Skin epidermis (tissue), 12 donors: ENCODE results near the gene SGSH.

ENCODE experiments used
- H3K27ac ChIP-seq, 21 experiments: fragments of 200-600 bp; sonication (generic) in 11 of 21; one replicate each; pipeline ENCODE4 v1.5.0; 2020; ENCODE audit warnings: mild to moderate bottlenecking in 3 of 21, inconsistent platforms in 2 of 21, moderate library complexity in 2 of 21
- H3K4me3 ChIP-seq, 7 experiments: fragments of 200-600 bp; sonication (generic) in 2 of 7; one replicate each; pipeline ENCODE4 v1.5.0; 2020; ENCODE audit warnings: inconsistent platforms in 2 of 7, mild to moderate bottlenecking in 2 of 7, moderate library complexity in 1 of 7

The SGSH gene

DNA sequence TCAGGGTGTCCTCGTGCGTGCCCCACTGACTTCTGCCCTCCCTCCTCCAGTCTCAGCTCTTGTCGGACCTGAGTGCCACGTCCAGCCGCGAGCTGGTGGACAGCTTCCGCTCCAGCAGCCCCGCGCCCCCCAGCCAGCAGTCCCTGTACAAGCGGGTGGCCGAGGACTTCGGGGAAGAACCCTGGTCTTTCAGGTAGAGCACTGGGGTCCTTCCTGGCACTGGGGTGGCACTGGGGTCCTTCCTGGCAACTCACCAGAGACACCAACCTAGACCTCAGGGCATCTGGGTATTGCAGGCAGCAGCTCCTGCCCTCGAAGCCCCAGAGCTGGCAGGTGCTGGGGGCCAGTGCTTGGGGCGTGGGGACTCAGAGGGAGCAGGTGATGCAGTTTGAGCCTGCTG lies 25.0 kb downstream of the SGSH start:
- no peak overlapping the region for H3K27ac ChIP-seq
- H3K4me3 ChIP-seq: no peak overlapping the region

DNA sequence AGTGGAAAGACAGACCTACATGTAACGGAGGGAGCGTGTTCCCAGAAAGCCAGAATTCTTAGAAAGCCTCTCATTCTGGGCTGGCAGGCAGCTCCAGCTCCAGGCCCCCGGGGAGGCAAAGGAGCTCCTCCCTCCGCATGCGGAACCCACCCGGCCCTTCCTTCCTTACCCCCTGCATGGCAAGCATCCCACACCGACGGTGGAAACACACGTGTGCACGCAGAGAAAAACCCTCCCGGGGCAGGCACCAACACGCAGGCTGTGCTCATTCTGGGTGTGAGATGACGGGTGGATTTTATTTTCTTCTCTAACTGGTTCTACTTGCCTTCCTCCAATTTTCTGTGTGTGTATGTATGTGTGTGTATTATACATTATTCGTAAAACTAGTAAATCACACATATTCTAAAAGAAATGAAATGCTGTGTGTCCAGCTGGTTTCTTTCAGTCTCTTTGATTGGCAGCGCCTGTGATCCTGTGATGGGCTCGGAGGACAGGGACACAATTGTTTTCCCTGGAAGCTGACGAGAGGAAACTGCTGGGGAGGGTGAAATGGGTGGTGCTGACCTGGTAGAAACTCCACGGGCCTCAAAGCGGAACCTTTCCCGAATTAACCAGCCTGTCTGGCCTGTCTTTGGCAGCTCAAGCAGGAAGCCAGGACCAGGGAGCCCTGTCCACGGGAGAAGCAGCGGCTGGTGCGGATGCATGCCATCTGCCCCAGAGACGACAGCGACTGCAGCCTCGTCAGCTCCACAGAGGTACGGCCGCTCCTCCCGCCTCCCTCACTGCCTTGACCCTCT lies 28.1 kb downstream of the SGSH start:
- peak overlapping the region in 19 of 21 experiments; percentile 28 to 87 (median 72) for H3K27ac ChIP-seq
- peak overlapping the region in 1 of 7 experiments; percentile 1 for H3K4me3 ChIP-seq

DNA sequence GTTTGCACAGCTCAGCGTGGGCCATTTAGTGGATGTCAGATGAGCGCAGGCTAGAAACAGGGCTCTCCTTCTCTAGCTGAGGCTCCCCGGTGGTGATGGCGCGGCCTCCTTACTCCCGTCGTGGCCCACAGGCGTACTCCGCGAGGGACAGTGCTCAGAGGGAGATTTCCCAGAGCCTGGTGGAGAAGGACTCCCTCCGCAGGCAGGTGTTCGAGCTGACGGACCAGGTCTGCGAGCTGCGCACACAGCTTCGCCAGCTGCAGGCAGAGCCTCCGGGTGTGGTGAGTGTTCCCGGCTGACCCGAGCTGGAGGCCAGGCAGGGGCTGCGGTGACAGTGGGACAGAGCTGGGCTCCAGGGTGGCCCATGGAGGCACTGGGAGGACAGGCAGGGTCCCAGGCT lies 28.9 kb downstream of the SGSH start:
- Histone ChIP-seq H3K4me3 (no peak overlapping the region), H3K27ac (peak overlapping the region in 7 of 21 experiments; percentile 28 to 87 (median 74))

DNA sequence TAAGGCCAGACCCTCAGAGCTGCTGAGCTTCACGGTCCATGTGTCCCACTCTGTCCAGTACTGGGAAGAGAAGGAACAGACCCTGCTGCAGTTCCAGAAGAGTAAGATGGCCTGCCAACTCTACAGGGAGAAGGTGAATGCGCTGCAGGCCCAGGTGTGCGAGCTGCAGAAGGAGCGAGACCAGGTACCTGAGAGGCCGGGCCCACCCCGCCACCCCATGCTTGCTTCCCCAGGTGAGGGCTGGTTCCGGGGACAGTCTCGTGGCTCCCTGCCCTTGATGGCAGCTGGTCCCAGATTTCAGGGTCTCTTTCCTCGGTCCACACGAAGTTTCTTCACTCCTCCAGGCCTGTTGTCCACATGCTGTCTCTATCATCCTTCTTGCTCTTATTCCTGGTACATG lies 29.4 kb downstream of the SGSH start:
- peak overlapping the region in 1 of 21 experiments; percentile 76 for H3K27ac ChIP-seq
- no peak overlapping the region for H3K4me3 ChIP-seq

DNA sequence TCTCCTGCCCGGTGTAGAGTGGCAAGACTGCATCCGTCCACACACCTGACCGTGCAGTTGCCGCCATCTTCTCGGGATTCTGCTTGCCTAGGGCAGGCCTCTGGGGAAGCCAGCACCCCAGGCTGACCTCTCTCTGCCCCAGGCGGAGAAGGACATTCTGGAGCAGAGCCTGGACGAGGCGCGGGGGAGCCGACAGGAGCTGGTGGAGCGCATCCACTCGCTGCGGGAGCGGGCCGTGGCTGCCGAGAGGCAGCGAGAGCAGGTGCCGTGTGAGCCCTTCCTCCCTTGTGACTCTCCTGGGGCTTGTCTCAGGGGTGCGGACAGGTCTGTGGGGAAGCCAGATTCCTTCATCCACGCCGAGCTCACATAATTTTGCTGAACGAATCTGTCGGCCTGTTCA lies 30.5 kb downstream of the SGSH start:
- Histone ChIP-seq H3K27ac (no peak overlapping the region), H3K4me3 (no peak overlapping the region)

DNA sequence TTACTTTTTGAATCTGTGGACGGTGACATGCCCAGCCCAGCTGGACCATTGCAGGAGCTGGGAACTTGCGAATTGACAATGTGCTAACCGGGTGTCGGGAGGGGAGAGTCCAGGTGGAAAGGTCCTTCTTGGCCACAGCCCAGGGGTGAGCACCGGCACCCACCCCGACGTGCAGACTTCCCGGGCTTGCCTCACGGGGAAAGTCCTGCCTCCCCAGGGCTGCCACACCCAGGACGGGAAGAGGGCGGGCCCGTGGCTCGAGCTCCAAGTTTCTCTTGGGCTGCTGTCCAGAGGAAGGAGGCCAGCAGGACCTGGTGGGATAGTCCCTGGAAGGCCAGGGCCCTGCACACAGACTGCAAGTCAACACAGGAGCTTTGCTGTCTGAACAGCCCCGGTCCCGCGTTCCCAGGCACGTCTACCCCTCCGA lies 32.6 kb downstream of the SGSH start:
- H3K4me3 ChIP-seq: peak overlapping the region in 3 of 7 experiments; percentile 4 to 14 (median 5)
- H3K27ac ChIP-seq: peak overlapping the region in 20 of 21 experiments; percentile 10 to 78 (median 60)

DNA sequence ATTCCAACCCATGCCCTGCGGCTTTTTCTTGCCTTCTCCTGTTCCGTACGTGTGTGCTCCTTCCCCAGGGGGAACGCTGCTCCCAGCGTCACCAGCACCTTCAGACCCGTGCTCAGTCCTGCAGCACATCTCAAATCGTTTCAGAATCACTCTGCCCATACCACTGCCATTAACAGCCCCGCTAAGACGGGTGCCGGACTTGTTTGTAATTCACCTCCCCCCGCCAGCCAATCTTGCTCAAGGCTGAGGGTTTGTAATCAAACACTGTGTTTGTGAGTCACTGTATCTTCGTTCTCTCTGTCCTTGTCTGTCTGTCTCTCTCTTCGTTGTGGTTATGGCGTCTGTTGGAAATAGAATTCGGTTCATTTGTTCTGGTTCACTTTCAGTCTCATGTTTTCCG lies 33.0 kb downstream of the SGSH start:
- peak overlapping the region in 20 of 21 experiments; percentile 10 to 78 (median 60) for H3K27ac ChIP-seq
- peak overlapping the region in 3 of 7 experiments; percentile 4 to 14 (median 5) for H3K4me3 ChIP-seq

DNA sequence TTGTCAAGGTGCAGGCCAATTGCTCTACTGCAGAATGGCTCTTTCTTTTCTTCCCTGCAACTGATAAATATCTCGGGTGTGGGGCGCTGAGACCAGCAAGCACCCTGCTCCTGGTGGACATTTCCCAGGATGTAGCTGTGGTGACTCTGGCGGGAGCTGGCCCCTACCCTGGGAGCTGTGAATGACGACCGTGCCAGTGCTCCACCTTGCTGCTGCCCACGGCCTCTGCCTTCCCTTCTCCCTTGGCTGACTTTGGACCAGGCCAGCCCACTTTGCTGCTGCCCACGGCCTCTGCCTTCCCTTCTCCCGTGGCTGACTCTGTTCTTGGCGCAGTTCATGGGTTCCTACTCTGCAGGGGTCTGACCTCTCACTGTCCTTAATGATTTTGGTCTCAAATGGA lies 34.2 kb downstream of the SGSH start:
- no peak overlapping the region for H3K4me3 ChIP-seq
- no peak overlapping the region for H3K27ac ChIP-seq

DNA sequence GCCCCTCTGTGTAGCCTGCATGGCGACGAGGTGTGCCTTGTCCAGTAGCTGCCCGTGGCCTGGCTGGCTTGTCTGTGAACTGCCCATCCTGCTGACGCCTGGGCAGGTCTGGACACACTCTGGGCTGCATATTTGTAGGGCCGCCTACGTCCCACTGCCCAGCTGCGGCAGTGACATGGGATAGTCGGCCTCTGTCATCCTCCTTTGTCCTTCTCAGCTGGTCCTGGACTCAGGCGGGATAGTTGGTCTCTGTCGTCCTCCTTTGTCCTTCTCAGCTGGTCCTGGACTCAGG lies 35.8 kb downstream of the SGSH start:
- no peak overlapping the region for H3K27ac ChIP-seq
- H3K4me3 ChIP-seq: no peak overlapping the region

DNA sequence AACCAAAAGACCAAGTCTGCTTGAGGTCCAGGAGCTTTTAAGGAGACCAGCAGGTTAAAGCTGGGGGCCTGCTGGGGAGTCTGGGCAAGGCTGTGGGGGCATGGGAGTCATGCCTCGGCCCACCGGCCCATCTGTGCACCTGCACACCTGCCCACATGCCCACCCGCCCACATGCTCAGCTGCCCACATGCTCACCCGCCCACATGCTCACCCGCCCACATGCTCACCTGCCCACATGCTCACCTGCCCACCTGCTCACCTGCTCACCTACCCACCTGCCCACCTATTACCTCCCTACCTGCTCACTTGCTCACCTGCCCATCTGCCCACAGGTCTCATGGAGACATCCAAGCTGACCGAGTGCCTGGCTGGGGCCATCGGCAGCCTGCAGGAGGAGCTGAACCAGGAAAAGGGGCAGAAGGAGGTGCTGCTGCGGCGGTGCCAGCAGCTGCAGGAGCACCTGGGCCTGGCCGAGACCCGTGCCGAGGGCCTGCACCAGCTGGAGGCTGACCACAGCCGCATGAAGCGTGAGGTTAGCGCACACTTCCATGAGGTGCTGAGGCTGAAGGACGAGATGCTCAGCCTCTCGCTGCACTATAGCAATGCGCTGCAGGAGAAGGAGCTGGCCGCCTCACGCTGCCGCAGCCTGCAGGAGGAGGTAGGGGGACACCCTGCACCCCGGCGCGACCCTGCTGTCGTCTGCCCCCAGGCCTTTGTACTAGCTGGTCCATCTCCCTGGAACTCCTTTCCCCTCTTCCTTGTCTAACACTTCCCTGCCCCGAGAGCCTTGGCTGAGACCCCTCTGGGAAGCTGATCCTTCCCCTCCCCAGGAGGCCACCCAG lies 36.3 kb downstream of the SGSH start:
- no peak overlapping the region for H3K27ac ChIP-seq
- no peak overlapping the region for H3K4me3 ChIP-seq

DNA sequence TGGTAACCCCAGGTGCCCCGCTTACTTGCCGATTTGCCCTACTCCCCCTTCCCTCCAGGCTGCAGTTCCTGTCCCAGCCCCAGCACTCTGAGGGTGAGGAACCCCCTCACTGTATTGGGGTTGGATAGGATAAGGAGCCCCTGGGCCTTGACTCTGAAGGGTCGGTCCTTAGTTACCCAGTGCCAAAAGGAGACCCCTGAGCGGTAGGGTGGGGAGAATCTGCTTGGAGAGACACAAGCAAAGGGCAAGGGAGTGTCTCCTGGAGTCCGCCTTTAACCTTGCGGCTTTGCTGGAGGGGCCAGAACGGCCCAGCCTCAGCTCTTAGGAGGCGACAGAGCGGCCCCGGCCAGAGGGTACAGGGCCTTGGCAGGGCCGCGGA lies 37.3 kb downstream of the SGSH start:
- H3K4me3 ChIP-seq: no peak overlapping the region
- no peak overlapping the region for H3K27ac ChIP-seq

DNA sequence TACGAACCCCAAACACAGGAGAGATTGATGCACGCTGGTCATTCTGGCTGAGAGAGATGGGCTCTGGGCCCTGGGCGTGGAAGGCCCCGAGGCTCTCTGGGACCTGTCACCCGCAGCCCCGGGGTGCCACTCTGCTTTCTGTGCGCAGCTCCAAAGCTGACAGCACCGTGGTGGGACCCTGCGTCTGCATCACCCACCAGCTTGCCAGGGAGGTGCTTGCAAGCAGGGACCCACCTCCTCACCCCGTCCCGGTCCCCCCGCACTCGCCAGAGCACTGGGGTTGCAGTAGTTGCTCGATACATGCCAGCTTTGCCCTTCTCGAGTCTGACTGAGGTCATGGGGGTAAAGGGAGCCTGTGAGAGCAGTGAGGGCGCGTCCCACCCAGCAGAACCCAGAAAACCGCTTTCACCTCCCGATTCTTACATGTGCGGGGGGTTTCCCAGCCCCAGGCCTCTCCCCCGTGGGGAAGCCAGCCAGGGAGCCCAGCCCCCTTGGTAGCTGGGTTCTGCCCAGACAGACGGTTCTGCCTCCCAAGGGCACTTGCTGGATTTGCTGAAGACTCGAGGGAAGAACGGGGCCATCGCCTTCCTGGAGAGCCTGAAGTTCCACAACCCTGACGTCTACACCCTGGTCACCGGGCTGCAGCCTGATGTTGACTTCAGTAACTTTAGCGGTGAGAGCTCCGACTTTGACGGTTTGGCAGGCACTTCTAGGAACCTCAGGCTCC lies 37.9 kb downstream of the SGSH start:
- Histone ChIP-seq H3K4me3 (no peak overlapping the region), H3K27ac (no peak overlapping the region)

DNA sequence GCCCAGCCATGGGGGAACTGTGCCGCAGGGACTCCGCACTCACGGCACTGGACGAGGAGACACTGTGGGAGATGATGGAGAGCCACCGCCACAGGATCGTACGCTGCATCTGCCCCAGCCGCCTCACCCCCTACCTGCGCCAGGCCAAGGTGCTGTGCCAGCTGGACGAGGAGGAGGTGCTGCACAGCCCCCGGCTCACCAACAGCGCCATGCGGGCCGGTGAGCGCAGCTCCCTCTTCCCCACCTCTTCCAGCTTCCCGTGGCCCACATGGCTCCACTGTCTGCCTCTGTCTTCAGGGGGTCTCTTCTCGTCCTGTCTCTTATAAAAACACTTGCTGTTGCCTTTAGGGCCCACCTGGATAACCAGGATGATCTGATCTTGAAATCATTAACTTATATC lies 38.7 kb downstream of the SGSH start:
- H3K27ac ChIP-seq: no peak overlapping the region
- H3K4me3 ChIP-seq: no peak overlapping the region

DNA sequence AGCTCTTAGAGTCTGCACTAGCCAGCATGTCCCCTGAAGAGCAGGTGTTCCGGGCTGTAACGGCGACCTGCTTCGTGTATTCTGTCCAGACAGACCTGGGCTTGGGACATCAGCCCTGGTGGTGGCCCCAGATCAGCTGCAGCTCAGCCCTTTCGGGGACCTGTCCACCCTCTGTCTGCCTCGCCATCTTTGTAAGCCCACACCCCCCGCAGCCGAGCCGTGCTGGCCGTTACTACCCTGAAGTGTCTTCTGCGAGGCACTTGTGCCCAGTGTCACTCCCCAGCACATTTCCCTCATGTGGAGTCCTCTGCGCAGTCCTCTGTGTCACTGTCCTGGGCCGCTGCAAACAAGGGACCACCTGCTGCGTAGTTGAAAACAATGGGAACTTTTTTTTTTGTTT lies 39.9 kb downstream of the SGSH start:
- no peak overlapping the region for H3K4me3 ChIP-seq
- H3K27ac ChIP-seq: no peak overlapping the region

DNA sequence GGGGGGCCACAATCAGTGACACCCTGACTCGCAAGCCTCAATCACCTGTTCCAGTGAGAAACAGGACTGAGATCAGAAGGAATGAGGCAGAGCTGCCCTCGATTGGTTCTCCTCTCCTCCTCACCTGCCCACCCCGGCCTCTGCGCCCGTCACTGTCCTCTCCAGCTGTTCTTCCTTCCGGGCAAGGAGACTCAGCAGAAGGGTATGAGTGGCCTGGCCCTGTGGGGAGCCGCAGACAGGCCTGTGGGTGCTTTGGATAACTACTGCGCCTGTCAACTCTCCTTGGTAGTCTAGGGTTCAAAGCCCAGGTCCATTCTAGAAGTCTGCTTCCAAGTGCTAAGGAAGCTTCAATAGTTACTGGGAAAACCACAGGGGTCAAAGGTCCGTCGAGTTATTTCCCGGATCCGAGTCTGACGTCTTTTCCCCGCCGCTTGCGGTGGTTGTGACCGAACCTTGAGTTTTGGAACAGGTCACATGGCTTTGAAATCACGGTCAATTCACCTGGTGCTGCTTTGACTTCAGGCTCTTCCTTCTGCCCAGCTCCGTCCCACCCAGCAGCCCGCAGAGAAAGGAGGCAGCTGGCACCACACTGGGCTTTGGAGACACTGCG lies 42.0 kb downstream of the SGSH start:
- Histone ChIP-seq H3K4me3 (no peak overlapping the region), H3K27ac (no peak overlapping the region)

DNA sequence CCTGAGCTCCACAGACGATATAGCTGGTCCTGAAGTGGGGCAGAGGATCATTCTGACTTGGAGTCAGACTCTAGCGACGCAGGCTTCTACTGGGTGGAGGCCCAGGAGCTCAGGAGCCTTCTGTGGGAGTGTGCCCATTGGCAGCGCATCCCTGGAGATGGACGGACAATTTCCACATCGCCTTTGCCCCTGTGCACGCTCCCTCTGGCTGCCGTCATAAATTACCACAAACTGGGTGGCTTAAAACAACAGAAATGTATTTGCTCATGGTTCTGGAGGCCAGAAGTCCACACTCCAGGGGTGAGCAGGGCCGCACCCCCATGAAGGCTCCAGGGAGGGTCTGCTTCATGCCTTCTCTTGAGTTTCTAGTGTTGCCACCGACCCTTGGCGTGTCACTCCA lies 43.4 kb downstream of the SGSH start:
- H3K4me3 ChIP-seq: no peak overlapping the region
- no peak overlapping the region for H3K27ac ChIP-seq

DNA sequence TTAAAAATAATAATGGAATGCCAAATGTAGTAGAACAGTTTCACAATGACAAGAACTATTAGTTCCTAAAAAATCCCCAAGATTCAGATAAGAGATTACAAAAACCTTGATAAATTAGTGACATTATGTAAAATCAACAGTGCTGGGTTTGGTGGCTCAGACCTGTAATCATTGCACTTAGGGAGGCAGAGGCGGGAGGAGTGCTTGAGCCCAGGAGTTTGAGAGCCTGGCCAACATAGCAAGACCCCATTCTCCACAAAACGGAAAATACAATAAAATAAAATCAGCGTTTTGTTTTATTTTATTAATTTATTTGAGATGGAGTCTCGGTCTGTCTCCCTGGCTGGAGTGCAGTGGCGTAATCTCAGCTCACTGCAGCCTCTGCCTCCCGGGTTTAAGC lies 46.2 kb downstream of the SGSH start:
- no peak overlapping the region for H3K27ac ChIP-seq
- H3K4me3 ChIP-seq: no peak overlapping the region

DNA sequence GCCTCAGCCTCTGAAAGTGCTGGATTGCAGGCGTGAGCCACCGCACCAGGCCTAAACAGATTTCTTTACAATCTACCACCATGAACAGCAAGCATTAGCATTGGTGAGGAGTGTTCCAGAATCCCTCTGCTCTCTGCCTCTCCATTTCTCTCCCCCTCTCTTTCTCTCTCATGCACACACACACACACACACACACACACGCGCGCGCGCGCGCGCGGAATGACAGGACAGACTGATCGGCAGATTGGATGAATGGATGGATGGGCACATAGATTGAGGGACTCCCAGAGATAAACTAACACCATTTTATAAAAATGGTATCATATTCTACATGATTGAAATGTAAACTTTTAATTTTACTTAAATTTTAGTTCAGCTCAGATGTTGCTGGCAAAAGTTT lies 47.0 kb downstream of the SGSH start:
- H3K27ac ChIP-seq: no peak overlapping the region
- H3K4me3 ChIP-seq: no peak overlapping the region

DNA sequence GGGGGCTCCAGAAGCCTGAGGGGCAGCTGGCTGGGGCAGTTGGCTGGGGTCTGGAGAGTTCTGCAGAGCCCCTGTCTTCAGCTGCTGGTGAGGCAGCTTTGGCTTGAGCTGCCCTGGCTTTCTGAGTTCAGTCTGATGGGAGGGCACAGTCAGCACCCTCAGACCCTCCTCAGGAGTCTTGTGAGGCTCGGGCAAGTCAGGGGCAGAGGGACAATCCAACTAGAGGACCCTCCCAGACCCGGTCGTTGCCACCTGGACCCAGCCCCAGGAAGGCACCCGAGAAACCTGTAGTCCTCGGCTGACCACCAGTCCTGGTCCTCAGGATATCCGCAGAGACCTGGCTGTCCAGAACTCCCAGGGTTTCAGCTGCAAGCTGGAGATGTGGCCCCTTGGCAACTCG lies 48.5 kb downstream of the SGSH start:
- no peak overlapping the region for H3K4me3 ChIP-seq

More for the DNA sequence above, 48.5 kb downstream of the SGSH start:
- H3K27ac ChIP-seq: no peak overlapping the region
